Measurements from ENCODE around the gene FOXP1. TPM values are rescaled to one million over a fixed set of nuclear protein-coding genes. Genes with fewer than 3 reads are reported as not detected.

The FOXP1 gene
- total and polyA plus RNA-seq, 2 of the 8 experiments (the other 6 are each of a cell fraction or from before 2014, with no cell fraction given): 13.9 to 25.4 TPM

GRCh38 chr3:71568207-71568606, 15.3 kb downstream of the FOXP1 start (continued):
- TF ChIP-seq, protein P1, sequence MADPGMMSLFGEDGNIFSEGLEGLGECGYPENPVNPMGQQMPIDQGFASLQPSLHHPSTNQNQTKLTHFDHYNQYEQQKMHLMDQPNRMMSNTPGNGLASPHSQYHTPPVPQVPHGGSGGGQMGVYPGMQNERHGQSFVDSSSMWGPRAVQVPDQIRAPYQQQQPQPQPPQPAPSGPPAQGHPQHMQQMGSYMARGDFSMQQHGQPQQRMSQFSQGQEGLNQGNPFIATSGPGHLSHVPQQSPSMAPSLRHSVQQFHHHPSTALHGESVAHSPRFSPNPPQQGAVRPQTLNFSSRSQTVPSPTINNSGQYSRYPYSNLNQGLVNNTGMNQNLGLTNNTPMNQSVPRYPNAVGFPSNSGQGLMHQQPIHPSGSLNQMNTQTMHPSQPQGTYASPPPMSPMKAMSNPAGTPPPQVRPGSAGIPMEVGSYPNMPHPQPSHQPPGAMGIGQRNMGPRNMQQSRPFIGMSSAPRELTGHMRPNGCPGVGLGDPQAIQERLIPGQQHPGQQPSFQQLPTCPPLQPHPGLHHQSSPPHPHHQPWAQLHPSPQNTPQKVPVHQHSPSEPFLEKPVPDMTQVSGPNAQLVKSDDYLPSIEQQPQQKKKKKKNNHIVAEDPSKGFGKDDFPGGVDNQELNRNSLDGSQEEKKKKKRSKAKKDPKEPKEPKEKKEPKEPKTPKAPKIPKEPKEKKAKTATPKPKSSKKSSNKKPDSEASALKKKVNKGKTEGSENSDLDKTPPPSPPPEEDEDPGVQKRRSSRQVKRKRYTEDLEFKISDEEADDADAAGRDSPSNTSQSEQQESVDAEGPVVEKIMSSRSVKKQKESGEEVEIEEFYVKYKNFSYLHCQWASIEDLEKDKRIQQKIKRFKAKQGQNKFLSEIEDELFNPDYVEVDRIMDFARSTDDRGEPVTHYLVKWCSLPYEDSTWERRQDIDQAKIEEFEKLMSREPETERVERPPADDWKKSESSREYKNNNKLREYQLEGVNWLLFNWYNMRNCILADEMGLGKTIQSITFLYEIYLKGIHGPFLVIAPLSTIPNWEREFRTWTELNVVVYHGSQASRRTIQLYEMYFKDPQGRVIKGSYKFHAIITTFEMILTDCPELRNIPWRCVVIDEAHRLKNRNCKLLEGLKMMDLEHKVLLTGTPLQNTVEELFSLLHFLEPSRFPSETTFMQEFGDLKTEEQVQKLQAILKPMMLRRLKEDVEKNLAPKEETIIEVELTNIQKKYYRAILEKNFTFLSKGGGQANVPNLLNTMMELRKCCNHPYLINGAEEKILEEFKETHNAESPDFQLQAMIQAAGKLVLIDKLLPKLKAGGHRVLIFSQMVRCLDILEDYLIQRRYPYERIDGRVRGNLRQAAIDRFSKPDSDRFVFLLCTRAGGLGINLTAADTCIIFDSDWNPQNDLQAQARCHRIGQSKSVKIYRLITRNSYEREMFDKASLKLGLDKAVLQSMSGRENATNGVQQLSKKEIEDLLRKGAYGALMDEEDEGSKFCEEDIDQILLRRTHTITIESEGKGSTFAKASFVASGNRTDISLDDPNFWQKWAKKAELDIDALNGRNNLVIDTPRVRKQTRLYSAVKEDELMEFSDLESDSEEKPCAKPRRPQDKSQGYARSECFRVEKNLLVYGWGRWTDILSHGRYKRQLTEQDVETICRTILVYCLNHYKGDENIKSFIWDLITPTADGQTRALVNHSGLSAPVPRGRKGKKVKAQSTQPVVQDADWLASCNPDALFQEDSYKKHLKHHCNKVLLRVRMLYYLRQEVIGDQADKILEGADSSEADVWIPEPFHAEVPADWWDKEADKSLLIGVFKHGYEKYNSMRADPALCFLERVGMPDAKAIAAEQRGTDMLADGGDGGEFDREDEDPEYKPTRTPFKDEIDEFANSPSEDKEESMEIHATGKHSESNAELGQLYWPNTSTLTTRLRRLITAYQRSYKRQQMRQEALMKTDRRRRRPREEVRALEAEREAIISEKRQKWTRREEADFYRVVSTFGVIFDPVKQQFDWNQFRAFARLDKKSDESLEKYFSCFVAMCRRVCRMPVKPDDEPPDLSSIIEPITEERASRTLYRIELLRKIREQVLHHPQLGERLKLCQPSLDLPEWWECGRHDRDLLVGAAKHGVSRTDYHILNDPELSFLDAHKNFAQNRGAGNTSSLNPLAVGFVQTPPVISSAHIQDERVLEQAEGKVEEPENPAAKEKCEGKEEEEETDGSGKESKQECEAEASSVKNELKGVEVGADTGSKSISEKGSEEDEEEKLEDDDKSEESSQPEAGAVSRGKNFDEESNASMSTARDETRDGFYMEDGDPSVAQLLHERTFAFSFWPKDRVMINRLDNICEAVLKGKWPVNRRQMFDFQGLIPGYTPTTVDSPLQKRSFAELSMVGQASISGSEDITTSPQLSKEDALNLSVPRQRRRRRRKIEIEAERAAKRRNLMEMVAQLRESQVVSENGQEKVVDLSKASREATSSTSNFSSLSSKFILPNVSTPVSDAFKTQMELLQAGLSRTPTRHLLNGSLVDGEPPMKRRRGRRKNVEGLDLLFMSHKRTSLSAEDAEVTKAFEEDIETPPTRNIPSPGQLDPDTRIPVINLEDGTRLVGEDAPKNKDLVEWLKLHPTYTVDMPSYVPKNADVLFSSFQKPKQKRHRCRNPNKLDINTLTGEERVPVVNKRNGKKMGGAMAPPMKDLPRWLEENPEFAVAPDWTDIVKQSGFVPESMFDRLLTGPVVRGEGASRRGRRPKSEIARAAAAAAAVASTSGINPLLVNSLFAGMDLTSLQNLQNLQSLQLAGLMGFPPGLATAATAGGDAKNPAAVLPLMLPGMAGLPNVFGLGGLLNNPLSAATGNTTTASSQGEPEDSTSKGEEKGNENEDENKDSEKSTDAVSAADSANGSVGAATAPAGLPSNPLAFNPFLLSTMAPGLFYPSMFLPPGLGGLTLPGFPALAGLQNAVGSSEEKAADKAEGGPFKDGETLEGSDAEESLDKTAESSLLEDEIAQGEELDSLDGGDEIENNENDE (IDR thresholded peaks at IDR 0.05; ENCODE audit: insufficient replicate concordance, low read length): no peak
- TF ChIP-seq RXRA (IDR thresholded peaks at IDR 0.05; ENCODE audit: insufficient read depth, low read depth, low read length): no peak
- no peak for TF ChIP-seq SUZ12 (IDR thresholded peaks at IDR 0.05; ENCODE audit: low read length)
- no peak for TF ChIP-seq RNF2 (IDR thresholded peaks at IDR 0.05; ENCODE audit: borderline replicate concordance, low read depth, low read length, missing control alignments, poor library complexity, severe bottlenecking)
- no peak for TF ChIP-seq CEBPB (IDR thresholded peaks at IDR 0.05; ENCODE audit: low read depth, low read length)
- TF ChIP-seq, protein P2, sequence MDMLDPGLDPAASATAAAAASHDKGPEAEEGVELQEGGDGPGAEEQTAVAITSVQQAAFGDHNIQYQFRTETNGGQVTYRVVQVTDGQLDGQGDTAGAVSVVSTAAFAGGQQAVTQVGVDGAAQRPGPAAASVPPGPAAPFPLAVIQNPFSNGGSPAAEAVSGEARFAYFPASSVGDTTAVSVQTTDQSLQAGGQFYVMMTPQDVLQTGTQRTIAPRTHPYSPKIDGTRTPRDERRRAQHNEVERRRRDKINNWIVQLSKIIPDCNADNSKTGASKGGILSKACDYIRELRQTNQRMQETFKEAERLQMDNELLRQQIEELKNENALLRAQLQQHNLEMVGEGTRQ (IDR thresholded peaks at IDR 0.05; ENCODE audit: low read length): no peak

Measured in H1 (cell line).